ENCODE results near the gene RTL5. TPM values are rescaled to one million over a fixed set of nuclear protein-coding genes. Genes with fewer than 3 reads are reported as not detected.

Gene RTL5
- total RNA-seq (1 to 10 TPM in 1 of 2 donors, under 1 TPM in 1; 0.84 to 1.1 TPM), polyA plus RNA-seq (1 to 10 TPM in 1 of 2 donors, under 1 TPM in 1; 0.32 to 1.9 TPM)

DNA sequence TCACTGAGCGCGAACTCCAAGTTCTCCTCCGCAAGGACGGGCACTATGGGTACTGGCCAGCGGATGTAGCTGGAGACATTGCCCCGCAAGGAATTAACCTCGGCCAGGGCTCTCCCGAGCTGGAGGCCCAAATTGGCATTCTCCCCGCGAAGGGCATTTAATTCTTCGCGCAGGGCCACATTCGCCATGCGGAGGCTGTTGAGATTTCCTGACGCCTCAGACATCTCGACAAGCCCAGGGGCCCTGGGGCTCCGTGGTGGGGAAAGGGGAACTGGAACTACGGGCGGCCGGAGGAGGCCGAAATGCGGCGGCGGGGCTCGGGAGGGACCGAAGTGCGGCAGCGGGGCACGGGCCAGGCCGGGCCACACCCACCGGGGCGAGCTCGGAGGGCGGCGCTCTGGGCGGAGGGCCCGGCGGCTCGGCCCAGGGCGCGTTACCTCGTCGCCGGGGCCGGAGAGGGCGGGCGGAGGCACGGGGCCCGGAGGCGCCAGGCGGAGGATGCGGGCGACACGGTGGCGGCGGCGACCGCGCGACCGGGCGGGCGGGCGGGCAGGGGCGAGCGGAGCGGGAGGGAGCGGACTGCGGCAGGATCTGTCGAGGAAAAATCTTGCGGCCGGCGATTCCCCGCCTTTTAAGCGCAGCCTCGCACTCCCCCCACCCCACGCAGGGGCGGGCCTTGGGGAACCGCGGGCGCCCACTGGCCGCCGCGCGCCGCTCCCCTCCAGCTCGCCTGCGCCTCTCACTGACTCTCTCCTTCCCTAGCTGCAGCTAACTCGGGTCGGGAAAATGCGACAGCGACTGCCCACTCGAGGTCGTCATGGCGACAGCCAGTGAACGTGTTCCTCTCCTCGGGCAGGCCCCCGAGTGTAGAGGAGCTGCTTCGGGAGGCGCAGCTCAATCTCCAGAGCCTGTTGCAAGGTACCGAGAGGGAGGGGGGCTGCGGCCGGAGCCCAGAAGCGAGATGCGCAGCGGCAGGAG, at the start of gene RTL5:
Gene RTL5 (minus strand): TSS at position 599 of the 978 bp plus-strand sequence.
- Histone ChIP-seq H3K36me3 (ENCODE audit: control insufficient read depth in 4 of 4, insufficient read depth in 3 of 4, low read depth in 1 of 4, low read length in 3 of 4) (no peaks in the 10 kb centered on the region), H3K4me3 (ENCODE audit: low read depth in 1 of 3, low read length in 3 of 3) (peak within 1 kb of the TSS in 2 of 3 donors; percentile 7 to 57), H3K4me1 (ENCODE audit: control insufficient read depth in 4 of 4, insufficient read depth in 4 of 4, low read length in 3 of 4) (peaks cover 2 to 22% (median 5%) of the 10 kb centered on the region in 4 donors), H3K9me3 (ENCODE audit: control insufficient read depth in 4 of 4, low read length in 3 of 4) (no peaks in the 10 kb centered on the region), H3K27ac (ENCODE audit: low read depth in 1 of 2, low read length in 2 of 2) (no peak within 1 kb of the TSS), H3K9ac (ENCODE audit: low read depth in 1 of 2, low read length in 2 of 2) (no peak within 1 kb of the TSS), H3K27me3 (ENCODE audit: control insufficient read depth in 4 of 4, insufficient read depth in 4 of 4, low read length in 3 of 4) (no peaks in the 10 kb centered on the region)
- WGBS, result 2% methylated on average over 92 of the region's 106 CpGs
- TF ChIP-seq SP1 (IDR thresholded peaks at IDR 0.05), result peak; percentile 23
- no peak for TF ChIP-seq RXRA (IDR thresholded peaks at IDR 0.05)
- peak in 1 of 2 donors; percentile 18 for TF ChIP-seq RAD21 (IDR thresholded peaks at IDR 0.05)
- peak; percentile 48 for DNase-seq (ENCODE audit: low spot score)

DNA sequence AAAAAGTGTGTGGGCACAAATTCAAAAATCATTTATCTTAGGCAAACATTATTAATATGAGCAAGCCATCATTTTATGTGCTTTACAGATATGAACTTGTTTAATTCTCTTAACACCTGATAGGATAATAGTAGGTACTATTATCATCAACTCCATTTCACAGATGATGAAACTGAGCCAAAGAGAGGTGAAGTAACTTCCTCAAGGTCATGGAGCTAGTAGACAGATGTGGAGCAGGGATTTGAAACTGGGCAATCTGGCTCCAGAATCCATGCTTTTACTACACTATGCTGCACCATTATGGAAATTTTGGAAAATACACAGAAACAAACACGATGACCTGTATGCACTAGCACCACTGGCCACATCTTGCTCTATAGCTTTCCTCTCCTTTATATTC, 48.8 kb upstream of the RTL5 start:
- WGBS, result 55% methylated on average over 1 of the region's 1 CpG
- peaks cover 2 to 14% (median 8%) of the 10 kb centered on the region in 4 donors for H3K4me1 ChIP-seq (ENCODE audit: control insufficient read depth in 4 of 4, insufficient read depth in 4 of 4, low read length in 3 of 4)
- H3K9me3 ChIP-seq (ENCODE audit: control insufficient read depth in 4 of 4, low read length in 3 of 4), result no peaks in the 10 kb centered on the region
- DNase-seq (ENCODE audit: low spot score), result no peak
- H3K27ac ChIP-seq (ENCODE audit: low read depth in 1 of 2, low read length in 2 of 2), result no peak overlapping the region
- H3K36me3 ChIP-seq (ENCODE audit: control insufficient read depth in 4 of 4, insufficient read depth in 3 of 4, low read depth in 1 of 4, low read length in 3 of 4), result peaks cover 0 to 2% (median 0%) of the 10 kb centered on the region in 4 donors
- H3K9ac ChIP-seq (ENCODE audit: low read depth in 1 of 2, low read length in 2 of 2), result no peak overlapping the region
- no peak overlapping the region for H3K4me3 ChIP-seq (ENCODE audit: low read depth in 1 of 3, low read length in 3 of 3)
- no peak for TF ChIP-seq NR2F2 (IDR thresholded peaks at IDR 0.05)
- no peak for TF ChIP-seq YY1 (IDR thresholded peaks at IDR 0.05)
- TF ChIP-seq, protein P1, sequence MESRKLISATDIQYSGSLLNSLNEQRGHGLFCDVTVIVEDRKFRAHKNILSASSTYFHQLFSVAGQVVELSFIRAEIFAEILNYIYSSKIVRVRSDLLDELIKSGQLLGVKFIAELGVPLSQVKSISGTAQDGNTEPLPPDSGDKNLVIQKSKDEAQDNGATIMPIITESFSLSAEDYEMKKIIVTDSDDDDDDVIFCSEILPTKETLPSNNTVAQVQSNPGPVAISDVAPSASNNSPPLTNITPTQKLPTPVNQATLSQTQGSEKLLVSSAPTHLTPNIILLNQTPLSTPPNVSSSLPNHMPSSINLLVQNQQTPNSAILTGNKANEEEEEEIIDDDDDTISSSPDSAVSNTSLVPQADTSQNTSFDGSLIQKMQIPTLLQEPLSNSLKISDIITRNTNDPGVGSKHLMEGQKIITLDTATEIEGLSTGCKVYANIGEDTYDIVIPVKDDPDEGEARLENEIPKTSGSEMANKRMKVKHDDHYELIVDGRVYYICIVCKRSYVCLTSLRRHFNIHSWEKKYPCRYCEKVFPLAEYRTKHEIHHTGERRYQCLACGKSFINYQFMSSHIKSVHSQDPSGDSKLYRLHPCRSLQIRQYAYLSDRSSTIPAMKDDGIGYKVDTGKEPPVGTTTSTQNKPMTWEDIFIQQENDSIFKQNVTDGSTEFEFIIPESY (IDR thresholded peaks at IDR 0.05), result no peak
- TF ChIP-seq GABPA (IDR thresholded peaks at IDR 0.05 in 1 of 2, conservative IDR thresholded peaks at IDR 0.05 in 1 of 2), result no peak
- no peak for TF ChIP-seq RXRA (IDR thresholded peaks at IDR 0.05)
- TF ChIP-seq, protein P2, sequence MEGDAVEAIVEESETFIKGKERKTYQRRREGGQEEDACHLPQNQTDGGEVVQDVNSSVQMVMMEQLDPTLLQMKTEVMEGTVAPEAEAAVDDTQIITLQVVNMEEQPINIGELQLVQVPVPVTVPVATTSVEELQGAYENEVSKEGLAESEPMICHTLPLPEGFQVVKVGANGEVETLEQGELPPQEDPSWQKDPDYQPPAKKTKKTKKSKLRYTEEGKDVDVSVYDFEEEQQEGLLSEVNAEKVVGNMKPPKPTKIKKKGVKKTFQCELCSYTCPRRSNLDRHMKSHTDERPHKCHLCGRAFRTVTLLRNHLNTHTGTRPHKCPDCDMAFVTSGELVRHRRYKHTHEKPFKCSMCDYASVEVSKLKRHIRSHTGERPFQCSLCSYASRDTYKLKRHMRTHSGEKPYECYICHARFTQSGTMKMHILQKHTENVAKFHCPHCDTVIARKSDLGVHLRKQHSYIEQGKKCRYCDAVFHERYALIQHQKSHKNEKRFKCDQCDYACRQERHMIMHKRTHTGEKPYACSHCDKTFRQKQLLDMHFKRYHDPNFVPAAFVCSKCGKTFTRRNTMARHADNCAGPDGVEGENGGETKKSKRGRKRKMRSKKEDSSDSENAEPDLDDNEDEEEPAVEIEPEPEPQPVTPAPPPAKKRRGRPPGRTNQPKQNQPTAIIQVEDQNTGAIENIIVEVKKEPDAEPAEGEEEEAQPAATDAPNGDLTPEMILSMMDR (IDR thresholded peaks at IDR 0.05; ENCODE audit: low read depth, low read length, missing input control), result no peak
- no peak for TF ChIP-seq FOXA2 (IDR thresholded peaks at IDR 0.05)
- TF ChIP-seq, protein P3, sequence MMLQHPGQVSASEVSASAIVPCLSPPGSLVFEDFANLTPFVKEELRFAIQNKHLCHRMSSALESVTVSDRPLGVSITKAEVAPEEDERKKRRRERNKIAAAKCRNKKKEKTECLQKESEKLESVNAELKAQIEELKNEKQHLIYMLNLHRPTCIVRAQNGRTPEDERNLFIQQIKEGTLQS (IDR thresholded peaks at IDR 0.05), result no peak
- TF ChIP-seq, protein P4, sequence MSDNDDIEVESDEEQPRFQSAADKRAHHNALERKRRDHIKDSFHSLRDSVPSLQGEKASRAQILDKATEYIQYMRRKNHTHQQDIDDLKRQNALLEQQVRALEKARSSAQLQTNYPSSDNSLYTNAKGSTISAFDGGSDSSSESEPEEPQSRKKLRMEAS (IDR thresholded peaks at IDR 0.05), result no peak
- TF ChIP-seq RAD21 (IDR thresholded peaks at IDR 0.05), result no peak
- TF ChIP-seq EGR1 (IDR thresholded peaks at IDR 0.05; ENCODE audit: low read depth in 2 of 2), result no peak
- TF ChIP-seq JUND (IDR thresholded peaks at IDR 0.05), result no peak
- H3K27me3 ChIP-seq (ENCODE audit: control insufficient read depth in 4 of 4, insufficient read depth in 4 of 4, low read length in 3 of 4), result no peaks in the 10 kb centered on the region
